ENCODE measurements around the gene CLMN. TPM values are rescaled to one million over a fixed set of nuclear protein-coding genes. Genes with fewer than 3 reads are reported as not detected.

Gene CLMN
- total and polyA plus RNA-seq, 10 of the 15 experiments (the other 5 are each of a cell fraction or from before 2014, with no cell fraction given): 7.8 to 49.3 (median 18.5) TPM

DNA sequence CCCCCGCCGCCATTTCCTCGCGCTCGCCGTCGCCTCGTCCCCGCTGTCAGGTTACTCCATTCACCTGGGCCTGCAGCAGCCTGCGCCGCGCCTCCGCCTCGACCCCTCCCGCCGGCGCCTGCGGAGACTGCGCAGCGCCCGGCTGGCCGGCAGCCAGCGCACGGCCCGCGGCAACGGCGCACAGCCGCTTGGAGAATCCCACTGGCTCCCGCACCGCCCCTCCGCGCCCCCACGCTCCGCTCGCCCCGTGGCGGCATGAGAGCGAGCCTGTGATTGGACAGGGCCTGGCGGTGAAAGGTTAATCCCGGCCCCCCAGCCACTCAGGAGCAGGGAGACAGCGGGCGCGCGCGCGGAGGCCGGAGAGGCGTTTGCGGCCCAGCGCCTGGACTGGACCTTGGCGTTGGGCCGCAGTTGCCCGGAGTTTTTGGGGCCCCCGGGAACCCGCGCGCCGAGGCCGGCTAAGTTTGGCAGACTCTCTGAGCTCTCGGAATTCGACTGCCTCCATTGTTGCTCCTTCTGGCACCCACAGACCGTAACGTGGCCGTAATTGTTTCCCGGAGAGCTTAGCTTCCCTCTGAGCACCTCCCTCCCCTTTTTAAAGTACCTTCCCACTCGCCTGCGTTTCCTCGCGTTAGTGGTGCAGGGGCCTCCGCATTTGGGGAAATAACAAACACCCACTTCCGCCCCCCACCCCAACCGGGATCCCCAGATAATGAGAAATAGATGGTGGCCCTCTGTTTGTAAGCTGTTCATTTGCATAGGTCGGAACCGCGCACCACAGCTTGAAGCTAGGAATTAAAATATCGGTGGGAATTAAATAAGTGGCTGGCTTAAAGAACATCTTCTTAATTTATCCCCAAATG lies 162.2 kb downstream of the CLMN start, which contains the start of gene DICER1 (continued):
- TF ChIP-seq, protein P1, sequence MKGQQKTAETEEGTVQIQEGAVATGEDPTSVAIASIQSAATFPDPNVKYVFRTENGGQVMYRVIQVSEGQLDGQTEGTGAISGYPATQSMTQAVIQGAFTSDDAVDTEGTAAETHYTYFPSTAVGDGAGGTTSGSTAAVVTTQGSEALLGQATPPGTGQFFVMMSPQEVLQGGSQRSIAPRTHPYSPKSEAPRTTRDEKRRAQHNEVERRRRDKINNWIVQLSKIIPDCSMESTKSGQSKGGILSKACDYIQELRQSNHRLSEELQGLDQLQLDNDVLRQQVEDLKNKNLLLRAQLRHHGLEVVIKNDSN (IDR thresholded peaks at IDR 0.05; ENCODE audit: borderline replicate concordance, extremely low read length, insufficient read depth, low read depth, low read length): no peak
- no peak for TF ChIP-seq STAT1 (conservative IDR thresholded peaks at IDR 0.05)
- TF ChIP-seq GATAD2B (conservative IDR thresholded peaks at IDR 0.05; ENCODE audit: low read depth): peak; percentile 60
- peak; percentile 52; the same call in 1 of the 2 replicates for TF ChIP-seq CREB1 (IDR thresholded peaks at IDR 0.05; ENCODE audit: low read depth)
- no peak for TF ChIP-seq BMI1 (IDR thresholded peaks at IDR 0.05; ENCODE audit: borderline replicate concordance)
- TF ChIP-seq NR2F1 (conservative IDR thresholded peaks at IDR 0.05): peak; percentile 78
- no peak for TF ChIP-seq MYB (IDR thresholded peaks at IDR 0.05; ENCODE audit: borderline replicate concordance, low read depth, low read length)
- no peak for TF ChIP-seq BCL11A (IDR thresholded peaks at IDR 0.05; ENCODE audit: low read depth, low read length)
- no peak for TF ChIP-seq IRF4 (IDR thresholded peaks at IDR 0.05; ENCODE audit: low read depth, low read length)
- TF ChIP-seq YBX1 (IDR thresholded peaks at IDR 0.05): no peak
- TF ChIP-seq DPF2 (IDR thresholded peaks at IDR 0.05): peak; percentile 82
- no peak; the same call in 1 of the 2 replicates for TF ChIP-seq HCFC1 (IDR thresholded peaks at IDR 0.05; ENCODE audit: low read length)
- TF ChIP-seq, protein P2, sequence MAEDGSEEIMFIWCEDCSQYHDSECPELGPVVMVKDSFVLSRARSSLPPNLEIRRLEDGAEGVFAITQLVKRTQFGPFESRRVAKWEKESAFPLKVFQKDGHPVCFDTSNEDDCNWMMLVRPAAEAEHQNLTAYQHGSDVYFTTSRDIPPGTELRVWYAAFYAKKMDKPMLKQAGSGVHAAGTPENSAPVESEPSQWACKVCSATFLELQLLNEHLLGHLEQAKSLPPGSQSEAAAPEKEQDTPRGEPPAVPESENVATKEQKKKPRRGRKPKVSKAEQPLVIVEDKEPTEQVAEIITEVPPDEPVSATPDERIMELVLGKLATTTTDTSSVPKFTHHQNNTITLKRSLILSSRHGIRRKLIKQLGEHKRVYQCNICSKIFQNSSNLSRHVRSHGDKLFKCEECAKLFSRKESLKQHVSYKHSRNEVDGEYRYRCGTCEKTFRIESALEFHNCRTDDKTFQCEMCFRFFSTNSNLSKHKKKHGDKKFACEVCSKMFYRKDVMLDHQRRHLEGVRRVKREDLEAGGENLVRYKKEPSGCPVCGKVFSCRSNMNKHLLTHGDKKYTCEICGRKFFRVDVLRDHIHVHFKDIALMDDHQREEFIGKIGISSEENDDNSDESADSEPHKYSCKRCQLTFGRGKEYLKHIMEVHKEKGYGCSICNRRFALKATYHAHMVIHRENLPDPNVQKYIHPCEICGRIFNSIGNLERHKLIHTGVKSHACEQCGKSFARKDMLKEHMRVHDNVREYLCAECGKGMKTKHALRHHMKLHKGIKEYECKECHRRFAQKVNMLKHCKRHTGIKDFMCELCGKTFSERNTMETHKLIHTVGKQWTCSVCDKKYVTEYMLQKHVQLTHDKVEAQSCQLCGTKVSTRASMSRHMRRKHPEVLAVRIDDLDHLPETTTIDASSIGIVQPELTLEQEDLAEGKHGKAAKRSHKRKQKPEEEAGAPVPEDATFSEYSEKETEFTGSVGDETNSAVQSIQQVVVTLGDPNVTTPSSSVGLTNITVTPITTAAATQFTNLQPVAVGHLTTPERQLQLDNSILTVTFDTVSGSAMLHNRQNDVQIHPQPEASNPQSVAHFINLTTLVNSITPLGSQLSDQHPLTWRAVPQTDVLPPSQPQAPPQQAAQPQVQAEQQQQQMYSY (CRISPR knock-in tag; IDR thresholded peaks at IDR 0.05): no peak
- no peak for TF ChIP-seq SUPT20H (IDR thresholded peaks at IDR 0.05; ENCODE audit: borderline replicate concordance, control insufficient read depth, low read depth, low read length)
- no peak for TF ChIP-seq MTA3 (IDR thresholded peaks at IDR 0.05; ENCODE audit: borderline replicate concordance, low read length)
- no peak for TF ChIP-seq ZBTB40 (IDR thresholded peaks at IDR 0.05; ENCODE audit: borderline replicate concordance)
- peak; percentile 91 for TF ChIP-seq SP1 (IDR thresholded peaks at IDR 0.05; ENCODE audit: low read depth, low read length)
- TF ChIP-seq RB1 (IDR thresholded peaks at IDR 0.05; ENCODE audit: borderline replicate concordance): peak; percentile 49; the same call in 1 of the 2 replicates
- no peak for TF ChIP-seq RAD51 (IDR thresholded peaks at IDR 0.05)
- peak; percentile 79 for TF ChIP-seq ZNF24 (IDR thresholded peaks at IDR 0.05)
- no peak; the same call in 1 of the 2 replicates for TF ChIP-seq NFYA (IDR thresholded peaks at IDR 0.05; ENCODE audit: borderline replicate concordance, low read depth, low read length)
- no peak for TF ChIP-seq BRCA1 (IDR thresholded peaks at IDR 0.05; ENCODE audit: low read depth, low read length)
- TF ChIP-seq CHD2 (IDR thresholded peaks at IDR 0.05; ENCODE audit: borderline replicate concordance, low read depth, low read length): peak; percentile 61; the same call in 1 of the 2 replicates

Data from GM12878 (cell line).